Hematopoietic multipotent progenitor cell treated with erythropoietin and hydrocortisone succinate and interleukin-3 and kit ligand, for 17 days (in vitro differentiated cells): ENCODE results near the gene GIGYF2.
"Not testable (repeated sequence)": the region's sequence is repeated elsewhere in the genome, so short reads cannot be mapped to it uniquely, and the experiment has no call there.

Experiments used
- DNase-seq: peaks from one replicate; pipeline ENCODE4 v3.0.0-alpha.2; 2015; ENCODE audit warnings: low spot score

GIGYF2 gene, protein sequence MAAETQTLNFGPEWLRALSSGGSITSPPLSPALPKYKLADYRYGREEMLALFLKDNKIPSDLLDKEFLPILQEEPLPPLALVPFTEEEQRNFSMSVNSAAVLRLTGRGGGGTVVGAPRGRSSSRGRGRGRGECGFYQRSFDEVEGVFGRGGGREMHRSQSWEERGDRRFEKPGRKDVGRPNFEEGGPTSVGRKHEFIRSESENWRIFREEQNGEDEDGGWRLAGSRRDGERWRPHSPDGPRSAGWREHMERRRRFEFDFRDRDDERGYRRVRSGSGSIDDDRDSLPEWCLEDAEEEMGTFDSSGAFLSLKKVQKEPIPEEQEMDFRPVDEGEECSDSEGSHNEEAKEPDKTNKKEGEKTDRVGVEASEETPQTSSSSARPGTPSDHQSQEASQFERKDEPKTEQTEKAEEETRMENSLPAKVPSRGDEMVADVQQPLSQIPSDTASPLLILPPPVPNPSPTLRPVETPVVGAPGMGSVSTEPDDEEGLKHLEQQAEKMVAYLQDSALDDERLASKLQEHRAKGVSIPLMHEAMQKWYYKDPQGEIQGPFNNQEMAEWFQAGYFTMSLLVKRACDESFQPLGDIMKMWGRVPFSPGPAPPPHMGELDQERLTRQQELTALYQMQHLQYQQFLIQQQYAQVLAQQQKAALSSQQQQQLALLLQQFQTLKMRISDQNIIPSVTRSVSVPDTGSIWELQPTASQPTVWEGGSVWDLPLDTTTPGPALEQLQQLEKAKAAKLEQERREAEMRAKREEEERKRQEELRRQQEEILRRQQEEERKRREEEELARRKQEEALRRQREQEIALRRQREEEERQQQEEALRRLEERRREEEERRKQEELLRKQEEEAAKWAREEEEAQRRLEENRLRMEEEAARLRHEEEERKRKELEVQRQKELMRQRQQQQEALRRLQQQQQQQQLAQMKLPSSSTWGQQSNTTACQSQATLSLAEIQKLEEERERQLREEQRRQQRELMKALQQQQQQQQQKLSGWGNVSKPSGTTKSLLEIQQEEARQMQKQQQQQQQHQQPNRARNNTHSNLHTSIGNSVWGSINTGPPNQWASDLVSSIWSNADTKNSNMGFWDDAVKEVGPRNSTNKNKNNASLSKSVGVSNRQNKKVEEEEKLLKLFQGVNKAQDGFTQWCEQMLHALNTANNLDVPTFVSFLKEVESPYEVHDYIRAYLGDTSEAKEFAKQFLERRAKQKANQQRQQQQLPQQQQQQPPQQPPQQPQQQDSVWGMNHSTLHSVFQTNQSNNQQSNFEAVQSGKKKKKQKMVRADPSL (N-terminal part only)

DNA sequence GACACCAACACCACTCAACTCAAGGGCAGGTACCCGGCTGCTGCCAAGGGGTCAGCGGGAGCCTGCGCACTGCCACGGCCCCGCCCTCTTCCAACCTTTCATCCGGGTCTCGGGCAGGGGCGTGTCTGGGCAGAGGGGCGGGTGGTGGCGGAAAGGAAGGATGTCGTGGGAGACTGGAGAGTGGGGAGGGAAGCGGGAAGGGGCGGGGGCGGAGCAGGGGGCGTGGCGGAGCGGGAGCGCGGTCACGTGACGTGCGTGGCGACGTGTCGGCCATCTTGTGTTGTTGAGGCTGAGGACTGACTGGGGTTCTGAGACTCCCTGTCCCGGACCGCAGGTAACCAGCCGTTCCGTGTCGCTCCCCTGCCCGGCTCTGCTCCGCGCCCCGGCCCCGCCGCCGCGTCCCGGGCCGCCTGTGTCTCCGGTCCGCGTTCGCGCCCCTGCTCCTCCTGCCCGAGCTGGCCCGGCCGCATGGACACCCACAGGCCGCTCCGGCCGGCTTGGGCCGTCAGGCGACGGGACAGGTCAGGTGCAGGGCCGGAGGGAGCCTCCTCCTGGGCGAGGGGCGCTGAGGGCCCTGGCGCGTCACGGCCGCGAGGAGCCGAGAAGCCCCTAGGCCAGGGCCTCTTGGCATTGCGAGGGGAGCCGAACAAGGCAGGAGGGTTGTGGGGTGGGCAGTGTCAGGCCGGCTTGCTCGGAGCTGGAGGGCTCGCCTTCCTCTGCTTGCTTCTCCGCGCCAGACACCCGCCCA is at the start of gene GIGYF2:
TSS of gene GIGYF2 (plus strand) at position 273 of the 748 bp plus-strand sequence. CDS start 37,867 bp downstream, outside the sequence.
- DNase-seq, result peak; percentile 92

DNA sequence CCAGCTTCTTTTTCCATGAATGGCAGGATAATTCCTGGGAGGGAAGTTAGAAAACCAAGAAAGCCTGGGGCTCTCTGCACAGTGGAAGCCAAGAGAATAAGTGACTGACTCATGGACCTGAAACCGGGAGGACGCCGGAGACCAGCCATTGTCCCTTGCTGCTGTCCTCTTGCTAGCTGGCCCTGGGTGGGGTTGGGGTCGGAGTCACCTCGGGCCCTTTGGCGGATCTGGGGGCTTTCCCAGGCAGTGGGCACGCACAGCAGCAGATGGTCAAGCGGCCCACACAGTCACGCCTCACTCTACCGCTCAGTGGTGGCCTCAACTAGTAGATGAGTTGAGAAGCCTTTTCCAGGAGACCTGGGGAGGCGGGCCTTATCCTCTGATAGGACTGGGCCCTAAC is 48.1 kb upstream of the GIGYF2 start:
- no peak for DNase-seq

DNA sequence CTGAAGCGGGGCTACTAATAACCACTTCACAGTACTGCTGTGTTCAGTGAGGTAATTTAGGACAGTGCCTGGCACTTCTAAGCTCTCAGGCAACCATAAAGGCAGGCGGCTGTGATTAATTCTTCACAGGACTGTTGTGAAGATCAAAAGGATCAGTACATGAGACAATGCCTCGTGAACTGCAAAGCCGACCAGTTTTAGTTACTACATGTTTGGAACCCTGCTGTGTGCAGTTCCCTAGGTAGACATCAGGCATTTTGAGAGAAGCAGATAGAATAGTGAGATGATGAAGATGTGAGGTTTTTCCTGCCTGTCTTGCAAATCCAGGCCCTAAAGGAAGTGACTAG is 44.7 kb upstream of the GIGYF2 start:
- no peak for DNase-seq

DNA sequence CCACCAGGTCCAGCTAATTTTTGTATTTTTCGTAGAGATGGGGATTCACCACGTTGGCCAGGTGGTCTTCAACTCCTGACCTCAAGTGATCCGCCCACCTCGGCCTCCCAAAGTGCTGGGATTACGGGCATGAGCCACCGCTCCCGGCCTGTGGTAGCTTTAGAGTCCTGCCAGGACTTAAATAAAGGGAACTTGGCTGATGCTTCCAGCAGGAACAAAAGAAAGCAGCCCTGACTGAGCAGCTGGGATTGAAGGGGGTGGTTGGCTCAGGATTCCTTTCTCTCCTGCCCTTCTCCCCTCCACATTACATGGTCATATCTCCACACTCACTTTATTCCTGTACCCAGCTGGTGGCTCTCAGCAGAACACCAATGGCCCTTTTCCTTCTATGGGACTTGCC is 43.7 kb upstream of the GIGYF2 start:
- DNase-seq, result no peak

DNA sequence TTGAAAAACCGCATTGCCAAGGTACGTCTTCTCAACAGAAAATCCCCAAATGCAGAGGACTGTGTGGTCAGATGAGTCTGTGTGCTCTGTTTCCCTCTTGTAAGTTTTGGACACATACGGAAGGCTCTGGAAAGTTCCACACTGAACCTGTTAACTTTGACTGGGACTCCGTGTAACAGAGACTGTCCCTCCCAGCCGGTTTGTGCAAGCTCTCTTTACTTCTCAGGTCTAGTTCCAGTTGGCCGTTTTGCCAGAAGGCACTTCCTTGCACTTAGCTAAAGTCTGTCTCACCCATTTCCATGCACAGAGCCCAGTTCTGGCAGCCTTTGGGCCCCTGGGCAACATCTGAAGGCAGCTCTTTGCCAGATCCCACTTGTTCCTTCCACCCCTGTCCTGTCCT is 41.7 kb upstream of the GIGYF2 start:
- no peak for DNase-seq

DNA sequence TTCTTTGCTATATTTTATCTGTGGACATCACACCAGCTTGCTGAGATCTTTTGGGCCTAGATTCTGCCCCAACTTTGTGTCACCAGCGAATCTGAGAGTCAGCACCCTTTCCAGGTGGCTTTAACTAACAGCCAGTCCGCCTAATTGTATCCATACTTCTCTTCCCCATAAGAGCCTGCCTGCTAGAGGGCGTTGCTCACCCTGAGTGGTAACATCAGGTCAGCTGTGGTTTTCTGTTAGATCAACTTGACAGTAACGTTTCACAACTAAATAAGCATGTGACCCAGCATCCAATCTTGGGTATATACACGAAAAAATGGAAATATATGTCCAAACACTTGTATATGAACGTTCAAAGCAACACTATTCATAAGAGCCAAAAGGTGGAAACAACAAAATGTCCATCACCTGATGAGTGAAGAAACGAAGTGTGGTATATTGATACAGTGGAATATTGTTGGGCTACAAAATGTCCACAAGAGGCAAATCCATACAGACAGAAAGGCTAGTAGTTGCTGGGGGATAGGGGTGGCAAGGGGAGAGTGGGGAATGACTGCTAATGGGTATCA is 38.8 kb upstream of the GIGYF2 start:
- no peak for DNase-seq

DNA sequence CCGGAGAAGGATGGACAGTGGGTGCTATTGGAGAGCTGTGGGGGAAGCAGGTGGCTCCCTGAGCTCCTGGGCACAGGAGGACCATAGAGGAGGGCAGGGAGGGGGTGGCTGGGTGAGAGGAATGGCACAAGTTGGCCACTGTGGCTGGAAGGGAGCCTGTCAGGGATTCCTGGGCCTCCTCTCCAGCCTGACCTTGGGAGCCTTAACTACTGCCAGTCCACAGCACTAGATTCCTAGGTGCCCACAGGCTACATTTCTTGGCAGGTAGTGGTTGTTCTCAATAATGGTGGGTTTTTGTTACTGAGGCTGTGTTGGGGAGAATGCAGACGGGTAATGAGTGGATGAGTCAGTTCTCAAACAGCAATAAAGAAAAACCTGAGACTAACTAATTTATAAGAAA is 37.8 kb upstream of the GIGYF2 start:
- no peak for DNase-seq

DNA sequence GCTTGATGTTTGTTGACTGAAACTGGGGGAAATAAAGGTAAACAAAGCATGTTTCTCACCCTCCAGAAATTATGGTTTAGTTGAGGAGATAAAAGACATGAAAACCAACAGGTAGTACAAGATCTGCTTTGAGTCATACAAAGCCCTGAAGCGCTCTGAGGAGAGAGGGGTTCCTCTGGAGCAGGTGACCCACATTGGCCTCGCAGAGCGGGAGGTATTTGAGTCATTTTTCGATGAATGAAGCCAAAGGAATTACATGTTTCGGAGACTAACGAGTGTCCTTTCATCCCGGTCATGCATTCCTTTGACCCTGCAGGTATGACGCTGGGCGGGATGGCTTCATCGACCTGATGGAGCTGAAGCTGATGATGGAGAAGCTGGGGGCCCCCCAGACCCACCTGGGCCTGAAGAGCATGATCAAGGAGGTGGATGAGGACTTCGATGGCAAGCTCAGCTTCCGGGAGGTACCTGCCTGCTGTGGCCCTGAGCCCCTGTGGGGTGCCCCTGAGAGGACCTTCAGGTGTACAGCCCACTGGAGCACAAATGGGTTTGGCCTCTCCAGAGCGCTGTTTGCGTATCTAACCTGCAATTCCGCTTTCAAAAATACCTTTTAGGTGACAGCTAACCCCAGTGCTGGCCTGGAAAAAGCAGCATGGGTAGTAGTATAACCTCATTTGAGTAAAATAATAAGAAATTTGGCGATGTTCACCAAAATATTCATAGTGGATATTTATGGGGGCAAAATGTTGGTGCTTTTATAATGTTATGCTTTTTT is 34.5 kb upstream of the GIGYF2 start:
- DNase-seq, result no peak

DNA sequence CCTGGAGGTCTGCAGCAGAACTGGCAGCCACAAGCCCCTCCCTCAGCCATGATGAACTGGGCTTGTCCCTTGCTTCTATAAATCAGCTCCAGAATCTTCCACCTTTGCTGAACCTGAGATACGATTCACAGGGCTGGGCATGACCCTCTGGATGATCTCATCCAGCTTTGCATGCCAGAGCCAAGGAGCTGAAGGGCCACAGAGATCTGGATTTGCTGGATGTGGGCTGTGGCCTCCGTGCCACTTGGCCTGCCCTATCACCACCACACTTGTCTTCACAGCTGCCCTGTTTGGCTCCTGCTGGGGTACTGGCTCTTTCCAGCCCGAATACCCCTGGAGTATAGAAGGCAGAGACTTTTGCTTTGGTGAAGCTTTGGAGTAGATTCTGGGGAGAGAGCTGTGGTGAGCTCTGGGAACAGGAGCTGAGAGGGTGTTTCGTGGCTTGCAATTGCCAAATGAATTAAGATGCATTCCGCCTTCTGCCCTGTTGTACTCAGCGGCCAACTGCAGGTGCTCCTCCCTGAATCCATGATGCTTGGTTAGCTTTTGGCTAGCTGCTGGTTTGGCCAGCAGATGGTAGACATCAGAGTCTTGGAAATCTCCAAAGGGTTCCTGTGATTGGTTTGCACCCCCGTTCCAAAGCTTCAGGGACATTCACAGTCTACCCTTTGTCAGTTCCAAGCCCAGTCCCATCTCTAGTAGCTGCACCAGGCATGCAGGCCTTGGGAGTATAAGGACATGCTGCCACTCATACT is 30.9 kb upstream of the GIGYF2 start:
- DNase-seq, result no peak

DNA sequence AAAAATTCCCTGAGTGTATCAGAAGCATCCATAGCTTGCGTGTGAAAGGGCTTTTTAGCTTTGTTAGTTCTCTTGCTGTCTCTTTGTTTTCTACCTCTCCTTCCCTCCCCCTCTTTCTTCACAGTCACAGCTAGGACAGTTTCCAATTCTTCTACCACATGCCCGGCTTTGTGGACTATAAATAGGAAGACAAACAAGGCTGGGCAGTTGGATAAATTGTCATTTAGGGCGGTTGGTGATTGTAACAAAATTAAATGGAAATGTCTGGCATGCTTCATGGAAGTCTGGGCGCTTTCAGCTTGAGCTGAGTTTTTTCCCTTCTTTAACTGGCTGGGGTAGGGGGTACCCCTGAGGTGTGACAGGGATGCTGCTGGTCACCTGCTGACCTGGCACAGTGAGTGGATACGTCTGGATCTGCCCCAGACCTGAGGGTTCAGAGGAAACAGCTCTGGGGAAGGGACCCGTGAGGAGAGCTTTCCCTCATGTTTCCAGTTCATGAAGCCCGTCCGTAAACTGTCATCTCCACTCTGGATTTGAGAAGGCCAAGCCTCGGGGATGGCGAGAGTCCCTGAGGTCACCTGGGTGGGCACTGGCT is 29.0 kb upstream of the GIGYF2 start:
- DNase-seq, result no peak

DNA sequence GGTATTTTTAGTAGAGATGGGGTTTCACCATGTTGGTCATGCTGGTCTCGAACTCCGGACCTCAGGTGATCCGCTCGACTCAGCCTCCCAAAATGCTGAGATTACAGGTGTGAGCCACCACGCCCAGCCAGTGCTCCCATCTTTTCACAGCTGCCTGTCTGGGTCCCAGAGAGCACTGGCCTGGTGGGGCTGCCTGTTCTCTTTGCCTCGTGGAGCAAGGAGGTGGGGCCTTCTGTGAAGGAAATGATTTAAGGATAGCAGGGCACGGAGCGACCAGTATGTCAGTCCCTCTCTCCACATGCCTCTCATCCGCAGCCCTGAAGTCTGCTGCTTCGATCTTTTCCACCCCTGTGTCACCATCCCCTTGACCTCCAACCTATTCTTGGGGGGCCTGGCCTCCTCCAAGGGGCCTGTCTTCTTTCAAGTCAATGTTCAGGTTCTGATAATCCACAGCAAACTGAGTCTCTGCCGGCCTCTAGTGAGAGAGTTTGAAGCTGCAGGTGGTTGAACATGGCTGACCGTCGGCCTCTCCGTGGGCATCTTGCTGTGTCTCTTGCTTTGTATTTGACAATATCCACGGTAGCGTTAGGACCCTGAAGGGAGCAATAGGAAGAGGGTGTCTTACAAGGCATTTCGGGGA is 28.2 kb upstream of the GIGYF2 start:
- DNase-seq, result no peak

DNA sequence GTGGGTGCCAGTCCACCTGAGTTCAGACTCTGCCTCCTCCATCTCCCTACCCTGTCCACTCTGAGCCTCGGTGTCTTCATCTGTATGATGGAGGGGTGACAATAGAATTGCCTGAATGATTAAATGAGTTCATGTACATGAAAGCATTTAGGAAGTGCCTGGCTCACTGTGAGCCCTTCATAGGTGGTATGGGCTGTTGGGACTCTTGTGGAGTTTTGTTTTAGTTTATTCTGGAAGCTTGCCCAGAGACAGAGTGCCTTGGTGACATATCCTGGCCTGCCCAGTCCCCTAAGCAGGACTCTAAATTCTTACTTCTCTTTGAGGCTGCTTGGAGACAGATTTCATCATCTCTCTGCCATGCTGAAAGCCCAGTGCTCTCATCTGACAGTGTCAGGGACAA is 24.5 kb upstream of the GIGYF2 start:
- DNase-seq, result no peak

DNA sequence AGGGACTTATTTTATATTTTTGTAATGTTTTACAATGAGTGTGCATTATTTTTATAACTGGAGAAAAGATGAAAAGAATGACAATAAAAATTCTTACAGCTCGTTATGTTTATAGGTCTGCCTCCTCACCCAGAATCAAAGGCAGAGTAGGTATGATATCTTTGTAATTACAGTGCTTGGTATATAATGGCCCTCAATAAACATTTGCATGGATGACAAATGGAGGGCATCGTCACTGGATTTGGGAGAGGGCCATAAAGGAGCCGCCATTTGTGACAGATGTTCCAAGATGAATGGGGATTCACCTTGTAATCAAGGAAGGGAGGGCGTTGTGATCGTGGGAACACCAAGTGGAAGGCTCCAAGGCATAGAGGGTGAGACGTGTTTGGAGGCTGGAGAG is 22.6 kb upstream of the GIGYF2 start:
- no peak for DNase-seq

DNA sequence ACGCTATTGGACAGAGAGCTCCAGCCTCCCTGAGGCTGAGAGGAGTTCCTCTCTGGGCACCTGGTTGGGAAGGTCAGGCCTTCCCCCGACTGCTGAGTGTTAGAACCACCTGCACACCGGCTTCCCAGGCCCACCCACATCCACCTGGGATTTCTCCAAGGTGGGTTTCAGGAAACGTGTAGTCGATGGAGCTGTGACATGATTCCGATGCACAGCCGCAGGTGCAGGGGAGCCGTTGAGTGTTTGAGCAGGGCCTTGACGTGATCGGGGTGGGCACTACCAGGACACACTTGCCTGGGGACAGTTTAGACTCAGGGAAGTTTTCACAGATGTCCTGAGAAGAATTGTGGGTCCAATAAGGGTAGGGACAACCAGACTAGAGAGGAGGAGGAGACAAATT is 21.8 kb upstream of the GIGYF2 start:
- DNase-seq, result no peak

DNA sequence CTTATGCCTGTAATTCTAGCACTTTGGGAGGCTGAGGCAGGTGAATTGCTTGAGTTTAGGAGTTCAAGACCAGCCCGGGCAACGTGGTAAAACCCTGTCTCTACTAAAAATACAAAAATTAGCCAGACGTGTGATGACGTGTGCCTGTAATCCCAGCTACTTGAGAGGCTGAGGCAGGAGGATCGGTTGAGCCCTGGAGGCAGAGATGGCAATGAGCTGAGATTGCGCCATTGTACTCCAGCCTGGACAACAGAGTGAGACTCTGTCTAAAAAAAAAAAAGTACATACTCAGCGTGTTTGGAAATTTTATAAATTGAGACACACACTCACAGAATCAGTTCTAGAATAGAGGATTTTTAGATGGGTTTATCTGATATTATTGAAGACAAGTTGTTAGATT is 17.1 kb upstream of the GIGYF2 start:
- DNase-seq, result no peak

DNA sequence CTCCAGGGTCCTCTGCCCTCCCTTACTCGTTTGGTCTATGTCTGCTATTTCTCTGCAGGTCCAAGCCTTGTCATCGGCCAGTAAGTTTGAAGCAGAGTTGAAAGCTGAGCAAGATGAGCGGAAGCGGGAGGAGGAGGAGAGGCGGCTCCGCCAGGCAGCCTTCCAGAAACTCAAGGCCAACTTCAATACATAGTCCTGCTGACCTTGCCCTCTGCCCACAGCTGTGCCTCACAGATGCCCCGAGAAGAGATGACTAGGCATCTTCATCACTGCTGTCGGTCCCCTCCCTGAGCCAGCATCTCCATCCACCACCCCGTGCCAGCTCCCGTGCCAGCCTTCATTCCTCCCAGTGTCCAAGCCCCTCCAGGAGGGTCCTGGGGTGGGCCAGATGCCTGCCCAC is 15.6 kb upstream of the GIGYF2 start:
- no peak for DNase-seq

DNA sequence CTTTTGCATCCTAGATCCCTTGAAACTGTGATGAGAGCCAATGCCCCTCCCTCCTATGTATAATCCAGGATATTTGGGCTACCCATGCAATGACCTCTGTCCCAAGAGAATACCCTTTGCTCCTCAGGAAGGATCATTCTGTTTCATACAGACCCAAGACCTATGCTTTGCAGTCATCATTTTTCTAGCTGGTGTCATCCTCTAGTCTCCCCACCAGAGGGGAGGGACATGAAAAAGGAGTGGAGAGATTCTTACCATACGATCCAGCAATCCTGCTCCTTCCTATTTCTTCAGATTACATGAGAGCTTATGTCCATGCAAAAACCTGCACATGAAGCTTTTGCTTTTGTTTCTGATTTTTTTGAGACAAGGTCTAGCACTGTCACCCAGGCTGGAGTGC is 13.8 kb upstream of the GIGYF2 start:
- DNase-seq, result no peak

DNA sequence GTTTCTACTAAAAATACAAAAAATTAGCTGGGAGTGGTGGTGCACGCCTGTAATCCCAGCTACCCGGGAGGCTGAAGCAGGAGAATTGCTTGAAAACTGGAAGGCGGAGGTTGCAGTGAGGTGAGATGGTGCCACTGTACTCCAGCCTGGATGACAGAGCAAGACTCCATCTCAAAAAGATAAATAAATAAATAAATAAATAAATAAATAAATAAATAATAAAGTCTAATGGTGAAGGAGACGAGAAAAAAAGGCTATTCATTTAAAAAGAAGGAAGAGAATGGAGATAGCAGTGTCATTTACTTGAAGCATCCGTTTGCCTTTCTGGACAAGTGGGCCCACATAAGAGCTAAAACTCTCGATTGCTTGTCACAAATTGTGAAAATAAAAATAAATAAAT is 11.7 kb upstream of the GIGYF2 start:
- DNase-seq, result not testable (repeated sequence)
